Measurements from ENCODE around the gene WDR33.

Gene WDR33

GRCh38 chr2:127661949-127662510 is 148.9 kb downstream of the WDR33 start:
- Histone ChIP-seq H3K9me3 (replicated peaks; ENCODE audit: insufficient read depth, low read length) (no peaks in the 10 kb centered on the region), H4K20me1 (ENCODE audit: insufficient read depth, low read length) (no peaks in the 10 kb centered on the region), H3K4me1 (ENCODE audit: low read length) (no peaks in the 10 kb centered on the region), H3K36me3 (replicated peaks; ENCODE audit: insufficient read depth, low read length) (no peaks in the 10 kb centered on the region), H2AFZ (ENCODE audit: low read length) (no peak overlapping the region), H3K79me2 (ENCODE audit: low read length) (no peaks in the 10 kb centered on the region), H3K9ac (ENCODE audit: low read length) (no peak overlapping the region), H3K9me2 (replicated peaks; ENCODE audit: insufficient read depth, low read length) (no peaks in the 10 kb centered on the region), H3K4me3 (ENCODE audit: low read length) (no peak overlapping the region), H3K27me3 (replicated peaks; ENCODE audit: insufficient read depth, low read length) (peaks cover 5% of the 10 kb centered on the region; the same call in 1 of the 2 replicates), H3K4me2 (ENCODE audit: low read depth, low read length) (no peak overlapping the region), H3F3A (ENCODE audit: insufficient read depth, low read length) (no peaks in the 10 kb centered on the region), H3K27ac (ENCODE audit: low read length) (no peak overlapping the region)
- TF ChIP-seq EZH2phosphoT487 (IDR thresholded peaks at IDR 0.05; ENCODE audit: low read length) (no peak), EZH2 (optimal IDR thresholded peaks at IDR 0.05; ENCODE audit: low read depth, low read length) (no peak), CTCF (IDR thresholded peaks at IDR 0.05; ENCODE audit: low read length) (no peak)
- DNase-seq = no peak

- Histone ChIP-seq H3K27me3 (replicated peaks; ENCODE audit: insufficient read depth, low read length) (peaks cover 5% of the 10 kb centered on the region; the same call in 1 of the 2 replicates), H3K4me3 (ENCODE audit: low read length) (no peak overlapping the region), H3K9me3 (replicated peaks; ENCODE audit: insufficient read depth, low read length) (no peaks in the 10 kb centered on the region), H3K9ac (ENCODE audit: low read length) (no peak overlapping the region), H2AFZ (ENCODE audit: low read length) (no peak overlapping the region), H4K20me1 (ENCODE audit: insufficient read depth, low read length) (no peaks in the 10 kb centered on the region), H3K36me3 (replicated peaks; ENCODE audit: insufficient read depth, low read length) (no peaks in the 10 kb centered on the region), H3K79me2 (ENCODE audit: low read length) (no peaks in the 10 kb centered on the region), H3F3A (ENCODE audit: insufficient read depth, low read length) (no peaks in the 10 kb centered on the region), H3K4me1 (ENCODE audit: low read length) (no peaks in the 10 kb centered on the region), H3K27ac (ENCODE audit: low read length) (no peak overlapping the region), H3K4me2 (ENCODE audit: low read depth, low read length) (no peak overlapping the region), H3K9me2 (replicated peaks; ENCODE audit: insufficient read depth, low read length) (no peaks in the 10 kb centered on the region)
- no peak for DNase-seq
- TF ChIP-seq CTCF (IDR thresholded peaks at IDR 0.05; ENCODE audit: low read length) (no peak), EZH2 (optimal IDR thresholded peaks at IDR 0.05; ENCODE audit: low read depth, low read length) (no peak), EZH2phosphoT487 (IDR thresholded peaks at IDR 0.05; ENCODE audit: low read length) (no peak)
Observed at GRCh38 chr2:127661072-127661649, 149.8 kb downstream of the WDR33 start.

- Histone ChIP-seq H3K27me3 (replicated peaks; ENCODE audit: insufficient read depth, low read length) (peaks cover 8% of the 10 kb centered on the region), H3K36me3 (replicated peaks; ENCODE audit: insufficient read depth, low read length) (no peaks in the 10 kb centered on the region), H3K9ac (ENCODE audit: low read length) (no peak overlapping the region), H4K20me1 (ENCODE audit: insufficient read depth, low read length) (no peaks in the 10 kb centered on the region), H3K27ac (ENCODE audit: low read length) (no peak overlapping the region), H3K9me2 (replicated peaks; ENCODE audit: insufficient read depth, low read length) (no peaks in the 10 kb centered on the region), H3K79me2 (ENCODE audit: low read length) (no peaks in the 10 kb centered on the region), H3K9me3 (replicated peaks; ENCODE audit: insufficient read depth, low read length) (no peaks in the 10 kb centered on the region), H3F3A (ENCODE audit: insufficient read depth, low read length) (no peaks in the 10 kb centered on the region), H2AFZ (ENCODE audit: low read length) (no peak overlapping the region), H3K4me2 (ENCODE audit: low read depth, low read length) (no peak overlapping the region), H3K4me3 (ENCODE audit: low read length) (no peak overlapping the region), H3K4me1 (ENCODE audit: low read length) (no peaks in the 10 kb centered on the region)
- no peak for DNase-seq
- TF ChIP-seq EZH2 (optimal IDR thresholded peaks at IDR 0.05; ENCODE audit: low read depth, low read length) = no peak
- TF ChIP-seq EZH2phosphoT487 (IDR thresholded peaks at IDR 0.05; ENCODE audit: low read length) = no peak
- TF ChIP-seq CTCF (IDR thresholded peaks at IDR 0.05; ENCODE audit: low read length) = no peak
Observed at GRCh38 chr2:127660291-127660578, 150.7 kb downstream of the WDR33 start.
